ENCODE results near the gene KCNIP4. TPM values are rescaled to one million over a fixed set of nuclear protein-coding genes. Genes with fewer than 3 reads are reported as not detected.
A peak's percentile ranks its signal among the peaks of the same experiment; 100 is the strongest.

KCNIP4 gene
- total RNA-seq, 1 experiment from 2014 or later: not detected

GRCh38 chr4:21888195-21888976 is 60.2 kb downstream of the KCNIP4 start:
- Histone ChIP-seq H3K27me3 (replicated peaks) (no peaks in the 10 kb centered on the region), H3K4me3 (no peak overlapping the region), H3K9me3 (replicated peaks) (no peaks in the 10 kb centered on the region), H3K27ac (peak overlapping the region; percentile 69), H3K4me1 (replicated peaks) (peaks cover 15% of the 10 kb centered on the region), H3K36me3 (no peaks in the 10 kb centered on the region)
- DNase-seq (ENCODE audit: low read depth in 1 of 2, low spot score in 2 of 2): peak; percentile 44 to 65

GRCh38 chr4:21887481-21887880 is 61.1 kb downstream of the KCNIP4 start:
- H3K27me3 ChIP-seq (replicated peaks): no peaks in the 10 kb centered on the region
- no peak for DNase-seq (ENCODE audit: low read depth in 1 of 2, low spot score in 2 of 2)

GRCh38 chr4:21885770-21886169 is 62.8 kb downstream of the KCNIP4 start:
- DNase-seq (ENCODE audit: low read depth in 1 of 2, low spot score in 2 of 2): no peak
- Histone ChIP-seq H3K27ac (no peak overlapping the region), H3K4me3 (no peak overlapping the region)

More at GRCh38 chr4:21887481-21887880, 61.1 kb downstream of the KCNIP4 start:
- Histone ChIP-seq H3K9me3 (replicated peaks) (no peaks in the 10 kb centered on the region), H3K4me3 (no peak overlapping the region), H3K36me3 (no peaks in the 10 kb centered on the region), H3K4me1 (replicated peaks) (peaks cover 15% of the 10 kb centered on the region), H3K27ac (no peak overlapping the region)

DNA sequence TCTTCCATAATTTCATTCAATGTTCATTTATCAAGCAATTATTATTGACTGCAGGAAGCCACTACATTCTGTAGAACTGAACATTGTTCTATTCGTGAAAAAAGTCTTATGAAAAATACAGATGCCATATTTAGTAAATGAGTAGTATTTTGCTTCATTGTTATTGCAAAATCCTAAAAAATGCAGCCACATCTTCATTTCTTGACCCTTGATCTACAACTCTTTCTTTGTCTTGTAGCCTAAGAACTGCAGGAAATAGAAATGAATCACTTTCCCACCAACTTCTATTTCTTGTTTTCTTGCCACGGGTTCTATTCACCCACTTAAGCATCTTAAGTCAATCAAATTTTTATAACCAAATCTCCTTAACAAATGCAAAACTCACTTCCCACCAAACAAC is 63.3 kb downstream of the KCNIP4 start:
- no peaks in the 10 kb centered on the region for H3K27me3 ChIP-seq (replicated peaks)
- no peak overlapping the region for H3K27ac ChIP-seq
- no peaks in the 10 kb centered on the region for H3K9me3 ChIP-seq (replicated peaks)
- H3K4me3 ChIP-seq: no peak overlapping the region
- no peak for DNase-seq (ENCODE audit: low read depth in 1 of 2, low spot score in 2 of 2)
- peaks cover 15% of the 10 kb centered on the region for H3K4me1 ChIP-seq (replicated peaks)
- no peaks in the 10 kb centered on the region for H3K36me3 ChIP-seq

More at GRCh38 chr4:21885770-21886169, 62.8 kb downstream of the KCNIP4 start:
- no peaks in the 10 kb centered on the region for H3K27me3 ChIP-seq (replicated peaks)
- no peaks in the 10 kb centered on the region for H3K9me3 ChIP-seq (replicated peaks)
- H3K36me3 ChIP-seq: no peaks in the 10 kb centered on the region
- peaks cover 15% of the 10 kb centered on the region for H3K4me1 ChIP-seq (replicated peaks)

DNA sequence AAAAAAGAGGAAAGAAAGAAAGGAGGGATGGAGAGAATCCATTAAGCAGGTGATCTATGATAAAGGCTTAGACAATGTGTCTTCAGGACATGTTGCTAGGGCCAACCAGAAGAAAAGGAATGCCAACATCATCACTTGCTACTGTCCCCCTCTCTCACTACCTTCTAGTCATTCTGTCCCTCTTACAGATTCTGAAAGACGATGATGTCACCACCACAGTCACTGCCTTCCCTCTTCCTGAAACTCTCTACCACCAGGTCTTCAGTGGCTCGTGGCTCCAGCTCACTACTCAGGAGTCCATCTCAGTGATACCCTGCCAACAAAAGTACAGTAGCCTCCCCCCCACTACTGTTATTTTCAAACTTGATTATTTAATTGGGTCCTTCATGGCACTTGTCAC is 64.0 kb downstream of the KCNIP4 start:
- H3K4me3 ChIP-seq: no peak overlapping the region
- H3K9me3 ChIP-seq (replicated peaks): no peaks in the 10 kb centered on the region
- DNase-seq (ENCODE audit: low read depth in 1 of 2, low spot score in 2 of 2): no peak
- H3K4me1 ChIP-seq (replicated peaks): peaks cover 15% of the 10 kb centered on the region
- no peaks in the 10 kb centered on the region for H3K27me3 ChIP-seq (replicated peaks)
- H3K36me3 ChIP-seq: no peaks in the 10 kb centered on the region
- H3K27ac ChIP-seq: no peak overlapping the region

DNA sequence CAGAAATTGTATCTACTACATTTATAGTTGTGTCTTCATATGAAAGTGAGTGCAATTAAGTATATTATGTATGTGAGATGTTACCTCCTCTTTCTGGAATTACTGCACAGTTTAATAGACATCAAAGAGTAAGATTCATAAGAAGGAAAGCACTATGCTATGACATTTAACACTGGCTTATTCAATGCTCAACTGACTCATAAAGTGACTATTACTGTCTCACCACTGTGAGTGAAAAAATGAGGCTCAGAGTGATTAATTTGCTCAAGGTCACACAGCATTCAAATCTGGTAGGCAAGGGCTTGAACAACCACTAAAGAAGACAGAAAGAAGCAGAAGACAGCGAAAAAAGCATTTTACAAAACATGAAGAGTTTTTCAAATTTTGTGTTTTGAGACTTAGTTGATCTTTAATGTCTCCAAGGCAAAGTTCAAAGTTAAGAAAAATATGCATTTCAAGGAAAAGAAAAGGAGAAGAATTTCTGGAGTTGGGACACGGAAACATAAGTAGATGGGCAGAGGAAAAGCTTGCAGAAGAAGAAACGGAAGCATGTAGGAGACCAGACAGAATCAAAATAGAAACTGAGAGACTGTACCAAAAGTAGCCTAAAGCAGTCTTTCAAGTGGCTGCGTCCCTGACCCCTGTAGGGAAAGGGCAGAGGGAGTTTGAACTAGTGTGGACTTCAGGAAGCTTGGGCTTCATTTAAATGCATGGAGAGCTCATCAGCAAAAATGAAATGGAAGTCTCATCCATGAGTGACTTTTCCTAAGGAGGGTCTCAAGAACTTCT is 66.3 kb downstream of the KCNIP4 start:
- H3K9me3 ChIP-seq (replicated peaks): no peaks in the 10 kb centered on the region
- H3K36me3 ChIP-seq: no peaks in the 10 kb centered on the region
- no peaks in the 10 kb centered on the region for H3K27me3 ChIP-seq (replicated peaks)
- peaks cover under 1% of the 10 kb centered on the region for H3K4me1 ChIP-seq (replicated peaks)
- H3K27ac ChIP-seq: no peak overlapping the region
- no peak for DNase-seq (ENCODE audit: low read depth in 1 of 2, low spot score in 2 of 2)
- no peak overlapping the region for H3K4me3 ChIP-seq

DNA sequence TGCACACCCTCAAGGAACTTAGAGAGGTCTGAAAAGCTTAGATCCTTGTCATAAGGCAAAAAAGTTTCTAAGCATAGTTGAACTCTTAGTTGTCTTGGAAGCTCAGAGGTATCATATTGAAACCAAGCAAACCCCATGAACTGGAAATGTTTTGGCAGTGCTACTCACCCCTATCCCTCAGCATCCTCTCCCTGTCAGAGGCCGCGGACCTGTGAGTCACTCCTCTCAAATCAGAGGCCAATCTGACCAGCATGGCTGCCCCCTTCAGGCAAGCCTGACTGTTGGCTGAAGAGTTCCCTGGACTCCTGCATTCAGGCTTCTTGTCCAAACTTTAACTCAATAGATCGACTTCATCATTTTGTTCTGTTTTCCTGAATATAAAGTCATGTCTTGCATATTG is 69.4 kb downstream of the KCNIP4 start:
- Histone ChIP-seq H3K27me3 (replicated peaks) (no peaks in the 10 kb centered on the region), H3K4me1 (replicated peaks) (no peaks in the 10 kb centered on the region)
- DNase-seq (ENCODE audit: low read depth in 1 of 2, low spot score in 2 of 2): peak; percentile 19 to 52

DNA sequence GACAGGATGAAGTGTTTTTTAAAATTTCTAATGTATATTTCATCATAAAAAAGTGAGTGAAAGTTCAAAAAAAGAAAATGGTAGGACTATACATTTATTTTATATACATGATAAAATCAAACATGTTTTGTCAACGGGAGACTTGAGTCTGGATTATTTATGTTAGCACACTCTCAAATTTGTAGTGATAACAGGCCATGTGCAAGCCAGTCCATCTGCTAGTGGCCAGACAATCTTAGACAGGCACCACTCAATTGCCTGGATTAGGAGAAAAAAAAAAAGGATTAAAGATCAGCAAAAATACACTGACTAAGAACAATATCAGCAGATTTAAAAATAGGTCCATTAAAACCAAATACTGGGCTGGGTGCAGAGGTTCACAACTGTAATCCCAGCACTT is 71.9 kb downstream of the KCNIP4 start:
- no peaks in the 10 kb centered on the region for H3K27me3 ChIP-seq (replicated peaks)
- no peaks in the 10 kb centered on the region for H3K36me3 ChIP-seq
- H3K27ac ChIP-seq: no peak overlapping the region
- H3K4me1 ChIP-seq (replicated peaks): no peaks in the 10 kb centered on the region
- no peak for DNase-seq (ENCODE audit: low read depth in 1 of 2, low spot score in 2 of 2)
- H3K9me3 ChIP-seq (replicated peaks): no peaks in the 10 kb centered on the region
- H3K4me3 ChIP-seq: no peak overlapping the region

More for the DNA sequence above, 69.4 kb downstream of the KCNIP4 start:
- no peak overlapping the region for H3K4me3 ChIP-seq
- no peaks in the 10 kb centered on the region for H3K36me3 ChIP-seq
- H3K27ac ChIP-seq: no peak overlapping the region
- no peaks in the 10 kb centered on the region for H3K9me3 ChIP-seq (replicated peaks)

DNA sequence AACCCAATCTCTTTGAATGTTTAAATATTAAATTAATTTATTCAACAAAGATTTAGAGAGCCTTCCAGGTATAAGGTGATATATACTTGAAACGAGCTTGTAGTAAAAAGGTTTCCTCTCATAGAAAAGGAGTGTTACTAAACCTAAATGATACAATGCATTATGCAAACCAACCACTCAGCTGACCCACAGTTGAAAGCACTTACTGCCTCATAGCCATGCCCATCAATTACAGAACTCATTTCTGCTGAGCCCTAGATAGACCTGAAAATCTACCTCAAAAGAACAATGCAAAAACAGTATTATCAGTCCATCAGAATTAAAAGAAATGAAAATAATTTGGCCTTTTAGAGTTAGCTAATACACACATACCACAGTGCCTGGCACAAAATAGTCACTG is 75.4 kb downstream of the KCNIP4 start:
- Histone ChIP-seq H3K4me1 (replicated peaks) (no peaks in the 10 kb centered on the region), H3K27ac (no peak overlapping the region), H3K4me3 (no peak overlapping the region), H3K9me3 (replicated peaks) (no peaks in the 10 kb centered on the region), H3K27me3 (replicated peaks) (no peaks in the 10 kb centered on the region), H3K36me3 (no peaks in the 10 kb centered on the region)
- no peak for DNase-seq (ENCODE audit: low read depth in 1 of 2, low spot score in 2 of 2)

DNA sequence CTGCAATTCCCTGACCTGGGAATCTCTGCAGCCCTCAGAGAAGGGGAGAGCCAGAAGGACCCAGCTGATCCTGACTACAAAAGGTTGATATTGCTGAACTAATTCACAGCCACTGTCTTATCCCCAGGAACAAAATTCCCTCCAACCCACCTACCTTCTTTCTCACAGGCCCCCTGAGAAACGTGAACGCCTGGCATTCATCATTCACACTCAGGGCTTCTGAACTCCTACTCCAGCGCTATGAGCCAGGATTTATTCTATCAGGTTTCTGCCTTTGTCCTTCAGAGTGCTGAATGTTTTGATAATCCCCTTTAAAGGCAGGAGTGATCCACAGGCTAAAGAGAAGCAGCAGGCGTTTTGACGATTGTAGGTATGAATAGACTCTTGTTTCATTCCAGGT is 76.5 kb downstream of the KCNIP4 start:
- Histone ChIP-seq H3K36me3 (no peaks in the 10 kb centered on the region), H3K27me3 (replicated peaks) (no peaks in the 10 kb centered on the region), H3K27ac (no peak overlapping the region), H3K9me3 (replicated peaks) (no peaks in the 10 kb centered on the region), H3K4me3 (no peak overlapping the region), H3K4me1 (replicated peaks) (no peaks in the 10 kb centered on the region)
- no peak for DNase-seq (ENCODE audit: low read depth in 1 of 2, low spot score in 2 of 2)

GRCh38 chr4:21869978-21870745 is 78.4 kb downstream of the KCNIP4 start:
- Histone ChIP-seq H3K4me1 (replicated peaks) (no peaks in the 10 kb centered on the region), H3K9me3 (replicated peaks) (no peaks in the 10 kb centered on the region), H3K27me3 (replicated peaks) (no peaks in the 10 kb centered on the region), H3K4me3 (no peak overlapping the region), H3K36me3 (no peaks in the 10 kb centered on the region), H3K27ac (no peak overlapping the region)
- DNase-seq (ENCODE audit: low read depth in 1 of 2, low spot score in 2 of 2): no peak

DNA sequence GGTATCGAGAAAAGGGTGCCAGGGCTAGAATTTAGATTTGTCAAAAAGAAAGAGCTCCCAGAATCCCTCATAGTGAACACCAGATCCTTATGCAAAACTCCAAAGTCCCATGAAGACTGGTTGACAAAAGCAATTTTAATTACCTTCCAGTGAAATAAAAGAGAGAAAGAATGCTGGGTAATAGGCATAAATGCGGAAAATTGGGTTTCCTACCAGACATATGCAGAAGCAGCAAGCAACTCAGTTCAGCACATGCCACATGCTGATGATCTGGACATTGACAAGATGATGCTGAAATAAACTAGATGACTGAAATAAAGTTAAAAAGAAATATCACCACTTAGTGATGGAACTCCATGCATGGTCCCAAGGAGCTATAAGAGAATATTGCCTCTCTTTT is 83.9 kb downstream of the KCNIP4 start:
- no peaks in the 10 kb centered on the region for H3K4me1 ChIP-seq (replicated peaks)

DNA sequence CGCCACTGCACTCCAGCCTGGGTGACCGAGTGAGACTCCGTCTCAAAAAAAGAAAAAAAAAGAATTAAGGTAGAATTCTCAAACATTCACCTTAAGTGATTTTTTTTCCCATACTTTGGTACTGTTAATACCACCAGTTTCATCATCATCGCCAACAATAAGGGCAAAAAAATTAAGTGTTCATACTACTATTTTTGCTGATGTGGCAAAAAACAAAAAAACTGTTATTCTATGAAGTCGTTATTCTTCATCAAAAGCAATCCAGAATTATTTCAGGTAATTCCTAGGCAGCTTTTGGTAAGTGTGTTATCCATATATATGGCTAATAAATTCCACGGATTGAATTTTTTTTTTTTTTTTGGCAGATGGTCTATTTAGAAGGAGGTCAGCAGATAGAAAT is 85.7 kb downstream of the KCNIP4 start:
- H3K4me3 ChIP-seq: no peak overlapping the region
- H3K27me3 ChIP-seq (replicated peaks): no peaks in the 10 kb centered on the region
- no peaks in the 10 kb centered on the region for H3K9me3 ChIP-seq (replicated peaks)
- no peak overlapping the region for H3K27ac ChIP-seq
- DNase-seq (ENCODE audit: low read depth in 1 of 2, low spot score in 2 of 2): no peak
- no peaks in the 10 kb centered on the region for H3K4me1 ChIP-seq (replicated peaks)
- no peaks in the 10 kb centered on the region for H3K36me3 ChIP-seq

More for the DNA sequence above, 83.9 kb downstream of the KCNIP4 start:
- H3K9me3 ChIP-seq (replicated peaks): no peaks in the 10 kb centered on the region
- no peaks in the 10 kb centered on the region for H3K27me3 ChIP-seq (replicated peaks)
- no peaks in the 10 kb centered on the region for H3K36me3 ChIP-seq
- no peak overlapping the region for H3K27ac ChIP-seq
- H3K4me3 ChIP-seq: no peak overlapping the region
- no peak for DNase-seq (ENCODE audit: low read depth in 1 of 2, low spot score in 2 of 2)

GRCh38 chr4:21858971-21859370 is 89.6 kb downstream of the KCNIP4 start:
- peak in 1 of 2 experiments; percentile 32 for DNase-seq (ENCODE audit: low read depth in 1 of 2, low spot score in 2 of 2)
- Histone ChIP-seq H3K27me3 (replicated peaks) (no peaks in the 10 kb centered on the region), H3K4me1 (replicated peaks) (no peaks in the 10 kb centered on the region), H3K36me3 (no peaks in the 10 kb centered on the region), H3K9me3 (replicated peaks) (no peaks in the 10 kb centered on the region), H3K4me3 (no peak overlapping the region), H3K27ac (no peak overlapping the region)
